Neuron (in vitro differentiated cells): ENCODE measurements around the gene AFF1.
A peak's percentile ranks its signal among the peaks of the same experiment; 100 is the strongest.
"Not testable (repeated sequence)": the region's sequence is repeated elsewhere in the genome, so short reads cannot be mapped to it uniquely, and the experiment has no call there.

ENCODE experiments used
- H2AFZ ChIP-seq: one replicate; pipeline ENCODE4 v1.6.1; 2013; ENCODE audit warnings: low read depth, mild to moderate bottlenecking, inconsistent platforms, low read length, moderate library complexity
- H3K27me3 ChIP-seq: one replicate; pipeline ENCODE4 v1.6.1; 2013; ENCODE audit warnings: low read length; ENCODE audit not compliant: insufficient read depth
- H3K36me3 ChIP-seq: one replicate; pipeline ENCODE4 v1.6.1; 2013; ENCODE audit warnings: low read length; ENCODE audit not compliant: insufficient read depth
- H3K4me1 ChIP-seq: one replicate; pipeline ENCODE4 v1.6.1; 2013; ENCODE audit warnings: low read length; ENCODE audit not compliant: insufficient read depth
- H3K4me3 ChIP-seq: 2 replicates; pipeline ENCODE4 v1.5.1; 2013; ENCODE audit warnings: mild to moderate bottlenecking, low read length, moderate library complexity
- H3K9me3 ChIP-seq: one replicate; pipeline ENCODE4 v1.6.1; 2013; ENCODE audit warnings: low read length

Gene AFF1

DNA sequence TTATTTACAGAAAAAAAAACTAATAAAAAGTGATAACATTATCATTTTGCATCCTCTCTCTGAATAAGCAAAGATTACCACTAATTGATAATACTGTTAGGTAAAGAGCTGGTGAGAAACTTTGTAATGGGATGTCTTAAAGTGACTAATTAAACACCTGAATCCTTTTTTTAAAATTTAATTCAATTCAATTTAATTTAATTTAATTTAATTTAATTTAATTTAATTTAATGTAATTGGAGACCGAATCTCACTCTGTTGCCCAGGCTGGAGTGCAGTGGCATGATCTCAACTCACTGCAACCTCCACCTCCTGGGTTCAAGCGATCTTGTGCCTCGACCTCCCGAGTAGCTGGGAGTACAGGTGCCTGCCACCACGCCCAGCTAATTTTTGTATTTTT, 51.0 kb downstream of the AFF1 start:
- not testable (repeated sequence) for H3K9me3 ChIP-seq, H3K4me3 ChIP-seq, H2AFZ ChIP-seq, H3K4me1 ChIP-seq, H3K27me3 ChIP-seq, H3K36me3 ChIP-seq

DNA sequence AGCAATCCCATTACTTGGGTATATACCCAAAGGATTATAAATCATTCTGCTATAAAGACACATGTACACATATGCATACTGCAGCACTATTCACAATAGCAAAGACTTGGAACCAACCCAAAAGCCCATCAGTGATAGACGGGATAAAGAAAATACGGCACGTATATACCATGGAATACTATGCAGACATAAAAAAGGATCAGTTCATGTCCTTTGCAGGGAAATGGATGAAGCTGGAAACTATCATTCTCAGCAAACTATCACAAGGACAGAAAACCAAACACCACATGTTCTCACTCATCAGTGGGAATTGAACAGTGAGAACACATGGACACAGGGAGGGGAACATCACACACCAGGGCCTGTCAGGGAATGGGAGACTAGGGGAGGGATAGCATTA, 54.8 kb downstream of the AFF1 start:
- not testable (repeated sequence) for H2AFZ ChIP-seq, H3K27me3 ChIP-seq, H3K36me3 ChIP-seq, H3K4me1 ChIP-seq, H3K9me3 ChIP-seq, H3K4me3 ChIP-seq

DNA sequence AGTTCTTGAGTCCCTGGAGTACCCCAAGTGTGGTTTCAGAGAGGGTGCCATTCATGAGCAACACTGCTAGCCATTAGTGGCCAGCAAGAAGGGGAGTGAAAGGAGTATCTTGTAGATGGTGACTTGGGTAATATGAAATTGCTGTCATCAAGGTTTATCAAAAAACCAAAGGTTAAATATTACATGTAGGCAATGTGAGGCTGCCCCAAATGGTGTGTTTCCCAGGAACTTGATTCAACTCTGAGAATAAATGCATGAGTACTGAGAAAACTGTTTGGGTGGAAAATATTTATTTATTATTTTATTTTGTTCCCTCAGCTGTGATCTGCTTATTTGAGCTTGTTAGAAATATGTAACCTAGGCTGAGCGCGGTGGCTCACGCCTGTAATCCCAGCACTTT, 55.7 kb downstream of the AFF1 start:
- Histone ChIP-seq H2AFZ (no peak overlapping the region), H3K36me3 (no peaks in the 10 kb centered on the region), H3K4me3 (no peak overlapping the region), H3K27me3 (no peaks in the 10 kb centered on the region), H3K9me3 (no peaks in the 10 kb centered on the region), H3K4me1 (no peaks in the 10 kb centered on the region)

DNA sequence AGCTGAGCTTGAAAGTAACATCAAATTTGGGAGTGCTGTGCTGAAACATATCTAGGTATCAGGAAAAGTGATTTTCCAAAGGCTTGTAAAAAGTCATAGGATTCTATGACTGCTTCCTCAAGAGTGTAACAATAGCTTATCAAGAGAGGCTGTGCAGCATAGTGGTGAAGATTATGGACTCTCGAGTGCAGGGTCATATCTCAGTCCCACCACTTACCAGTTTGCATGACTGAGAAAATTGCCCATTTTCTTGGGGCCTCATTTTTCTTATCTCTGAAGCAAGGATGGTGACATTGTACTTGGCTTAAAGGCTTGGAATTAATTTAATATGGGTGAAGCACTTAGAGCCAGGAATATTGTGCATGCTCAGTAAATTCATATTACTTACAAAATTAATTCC, 57.2 kb downstream of the AFF1 start:
- H3K36me3 ChIP-seq = no peaks in the 10 kb centered on the region
- no peaks in the 10 kb centered on the region for H3K9me3 ChIP-seq
- H2AFZ ChIP-seq = no peak overlapping the region
- H3K4me3 ChIP-seq = no peak overlapping the region
- H3K27me3 ChIP-seq = no peaks in the 10 kb centered on the region
- no peaks in the 10 kb centered on the region for H3K4me1 ChIP-seq

DNA sequence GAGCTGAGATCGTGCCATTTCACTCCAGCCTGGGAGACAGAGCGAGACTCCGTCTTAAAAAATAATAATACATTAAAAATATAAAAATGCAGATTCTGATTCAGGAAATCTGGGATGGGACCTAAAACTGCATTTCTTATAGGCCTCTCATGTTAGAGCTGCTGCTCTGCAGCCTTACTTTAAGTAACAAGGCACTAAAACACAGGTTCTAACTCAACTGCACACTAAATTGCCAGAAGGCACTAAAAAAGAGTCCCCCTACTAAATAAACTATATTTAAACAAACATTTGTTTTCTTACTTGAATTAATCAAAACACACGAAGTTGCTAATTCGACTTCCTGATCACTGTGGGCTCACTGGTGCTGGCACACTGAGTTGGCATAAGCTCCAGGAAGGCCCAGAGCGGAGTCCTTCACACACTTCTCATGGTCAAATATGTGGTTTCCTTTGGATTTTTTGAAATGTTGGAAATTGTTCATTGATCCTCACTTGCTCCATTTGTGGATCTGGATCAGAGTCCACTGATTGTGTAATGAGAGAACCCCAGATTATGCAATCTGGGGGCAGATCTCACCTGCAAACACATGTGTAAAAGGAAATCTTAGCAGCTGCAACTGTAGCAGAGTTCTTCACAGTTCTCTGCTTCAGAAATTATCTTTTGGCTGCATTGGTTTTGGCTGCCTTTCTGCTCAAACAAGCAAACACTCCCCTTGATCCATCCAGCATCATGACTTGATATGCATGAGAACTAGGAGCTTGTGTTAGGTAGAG, 59.3 kb downstream of the AFF1 start:
- H3K36me3 ChIP-seq = no peaks in the 10 kb centered on the region
- H2AFZ ChIP-seq = no peak overlapping the region
- H3K4me1 ChIP-seq = no peaks in the 10 kb centered on the region
- H3K4me3 ChIP-seq = no peak overlapping the region
- H3K9me3 ChIP-seq = no peaks in the 10 kb centered on the region
- H3K27me3 ChIP-seq = no peaks in the 10 kb centered on the region

DNA sequence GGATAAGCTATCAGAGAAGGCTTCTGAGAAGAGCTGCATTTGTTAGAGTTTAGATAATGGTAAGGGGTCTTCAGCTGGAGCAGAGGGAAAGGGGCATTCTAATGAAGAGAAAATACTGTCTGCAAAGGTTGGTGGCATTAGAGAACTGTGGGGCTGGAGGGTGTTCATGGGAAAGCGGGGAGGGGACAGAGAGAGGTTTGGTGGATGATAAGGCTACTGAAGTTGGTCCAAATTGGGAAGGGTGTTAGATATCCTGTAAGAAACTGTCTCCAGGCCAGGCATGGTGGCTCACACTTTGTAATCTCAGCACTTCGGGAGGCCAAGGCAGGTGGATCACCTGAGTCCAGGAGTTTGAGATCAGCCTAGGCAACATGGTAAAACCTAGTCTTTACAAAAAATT, 59.9 kb downstream of the AFF1 start:
- Histone ChIP-seq H3K4me1 (no peaks in the 10 kb centered on the region), H2AFZ (no peak overlapping the region), H3K4me3 (no peak overlapping the region), H3K27me3 (no peaks in the 10 kb centered on the region), H3K36me3 (no peaks in the 10 kb centered on the region), H3K9me3 (no peaks in the 10 kb centered on the region)

DNA sequence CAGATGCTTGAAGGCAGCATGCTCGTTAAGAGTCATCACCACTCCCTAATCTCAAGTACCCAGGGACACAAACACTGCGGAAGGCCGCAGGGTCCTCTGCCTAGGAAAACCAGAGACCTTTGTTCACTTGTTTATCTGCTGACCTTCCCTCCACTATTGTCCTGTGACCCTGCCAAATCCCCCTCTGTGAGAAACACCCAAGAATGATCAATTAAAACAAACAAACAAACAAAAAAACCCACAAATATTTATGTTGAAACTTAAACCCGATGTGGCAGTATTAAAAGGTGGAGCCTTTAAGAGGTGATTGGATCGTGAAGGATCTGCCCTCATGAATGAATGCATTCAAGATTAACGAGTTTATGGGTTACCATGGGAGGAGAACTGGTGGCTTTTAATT, 61.7 kb downstream of the AFF1 start:
- H3K4me1 ChIP-seq, H3K4me3 ChIP-seq, H3K27me3 ChIP-seq, H3K9me3 ChIP-seq, H2AFZ ChIP-seq, H3K36me3 ChIP-seq: not testable (repeated sequence)

DNA sequence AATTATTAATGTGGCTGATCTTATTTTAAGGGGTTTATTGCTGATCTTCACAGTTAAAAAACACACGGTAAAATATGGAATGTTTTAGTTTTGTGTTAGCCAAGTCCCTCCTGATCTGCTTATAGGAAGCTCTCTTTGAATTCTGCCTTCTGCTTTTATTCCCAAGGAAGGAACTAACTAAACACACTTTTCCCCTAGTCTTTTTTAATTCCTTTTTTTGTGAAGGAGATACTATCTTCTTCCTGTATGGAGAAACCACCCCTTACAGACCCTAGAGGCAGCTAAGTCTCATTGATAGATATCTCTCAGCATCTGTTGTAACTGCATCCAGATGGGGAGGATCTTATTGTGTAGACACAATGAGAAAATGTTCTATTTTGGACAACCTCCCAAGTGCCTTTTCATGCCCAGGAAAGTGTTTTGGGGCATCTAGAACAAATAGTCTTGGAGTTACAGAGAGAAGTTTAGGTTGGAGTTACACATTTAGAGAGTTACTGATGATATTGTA, 64.4 kb downstream of the AFF1 start:
- H3K9me3 ChIP-seq = no peaks in the 10 kb centered on the region
- H3K4me1 ChIP-seq = peaks cover 8% of the 10 kb centered on the region
- H3K36me3 ChIP-seq = no peaks in the 10 kb centered on the region
- H3K4me3 ChIP-seq = no peak overlapping the region
- no peaks in the 10 kb centered on the region for H3K27me3 ChIP-seq
- no peak overlapping the region for H2AFZ ChIP-seq

DNA sequence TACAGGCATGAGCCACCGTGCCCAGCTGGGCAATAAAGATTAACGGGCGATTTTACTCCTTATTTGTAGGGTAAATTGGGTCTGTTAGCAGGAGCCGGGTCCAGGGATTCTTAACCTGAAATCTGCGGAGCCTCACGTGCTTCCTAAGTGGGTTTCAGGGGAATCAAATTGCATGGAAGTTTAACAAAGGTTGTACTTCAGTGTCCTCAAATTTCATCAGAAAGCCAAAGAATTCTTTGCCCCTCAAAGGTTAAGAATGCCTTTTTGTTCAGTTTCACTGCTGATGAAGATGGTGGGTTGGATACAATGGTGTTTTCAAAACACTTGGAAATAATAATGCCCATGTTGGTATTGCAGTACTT, 67.9 kb downstream of the AFF1 start:
- Histone ChIP-seq H3K9me3 (no peaks in the 10 kb centered on the region), H3K4me1 (peaks cover 21% of the 10 kb centered on the region), H3K27me3 (no peaks in the 10 kb centered on the region), H2AFZ (no peak overlapping the region), H3K4me3 (no peak overlapping the region), H3K36me3 (no peaks in the 10 kb centered on the region)

DNA sequence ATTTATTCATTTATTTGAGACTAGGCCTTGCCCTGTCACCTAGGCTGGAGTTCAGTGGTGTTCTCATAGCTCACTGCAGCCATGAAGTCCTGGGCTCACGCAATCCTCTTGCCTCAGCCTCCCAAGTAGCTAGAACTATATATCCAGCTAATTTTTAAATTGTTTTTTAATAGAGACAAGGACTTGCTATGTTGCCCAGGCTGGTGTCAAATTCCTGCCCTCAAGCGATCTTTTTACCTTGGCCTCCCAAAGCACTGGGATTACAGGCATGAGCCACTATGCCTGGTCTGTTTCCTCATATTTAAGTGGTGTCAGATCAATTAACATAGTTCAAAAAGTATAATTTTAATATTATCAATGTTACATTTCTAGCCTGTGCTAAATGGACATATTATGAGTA, 68.5 kb downstream of the AFF1 start:
- H3K9me3 ChIP-seq = no peaks in the 10 kb centered on the region
- peaks cover 23% of the 10 kb centered on the region for H3K4me1 ChIP-seq
- no peaks in the 10 kb centered on the region for H3K36me3 ChIP-seq
- H2AFZ ChIP-seq = no peak overlapping the region
- H3K4me3 ChIP-seq = no peak overlapping the region
- H3K27me3 ChIP-seq = no peaks in the 10 kb centered on the region

DNA sequence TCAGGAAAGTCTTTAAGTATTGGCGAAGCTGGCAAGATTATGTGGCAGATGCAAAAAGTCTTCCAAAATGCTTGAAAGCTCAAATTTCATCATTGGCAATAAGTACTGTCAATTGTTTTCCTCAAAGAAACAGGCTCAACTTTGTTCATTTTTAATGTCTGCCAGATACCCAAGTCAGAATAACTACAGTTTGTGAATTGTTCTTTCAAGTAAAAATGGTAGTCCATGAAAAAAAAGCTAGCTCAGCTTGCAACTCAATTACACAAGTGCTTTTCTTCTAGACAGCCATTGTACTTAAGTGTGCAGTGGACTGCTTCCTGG, 70.5 kb downstream of the AFF1 start:
- H3K4me3 ChIP-seq = peak overlapping the region; percentile 82
- H3K4me1 ChIP-seq = peaks cover 37% of the 10 kb centered on the region

DNA sequence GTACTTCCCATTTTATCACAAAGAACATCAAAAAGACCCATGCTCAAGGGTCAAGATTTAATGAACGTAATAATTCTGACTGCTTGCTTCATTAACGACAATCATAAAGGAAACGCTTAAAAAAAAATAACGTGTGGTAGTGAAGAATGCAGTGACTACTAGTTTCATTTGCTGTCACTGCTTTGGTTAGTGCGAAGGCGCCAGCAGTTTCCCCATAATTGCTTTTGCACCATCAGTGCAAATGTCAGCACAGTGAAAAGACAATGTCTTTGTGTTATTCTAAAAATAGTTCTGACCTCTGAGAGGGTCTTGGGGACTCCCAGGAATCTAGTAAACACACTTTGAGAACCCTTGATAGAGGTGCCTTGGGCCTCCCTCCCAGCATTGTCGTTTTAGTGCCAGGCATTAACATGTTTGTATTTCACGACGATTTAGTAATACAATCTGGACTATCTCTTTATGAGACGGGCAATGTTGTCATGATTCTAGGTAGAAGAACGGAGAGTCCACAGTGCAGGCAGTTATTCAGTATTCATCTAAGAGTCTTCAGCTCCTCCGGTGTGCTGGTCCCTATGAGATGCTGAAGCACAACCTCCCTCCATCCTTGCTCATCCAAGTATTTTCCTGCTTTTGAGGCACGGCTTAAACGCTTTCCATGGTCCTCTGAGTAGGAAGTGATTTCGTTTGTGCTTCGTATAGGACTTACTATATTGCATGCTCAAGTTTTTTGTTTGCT, 71.0 kb downstream of the AFF1 start:
- H3K27me3 ChIP-seq = no peaks in the 10 kb centered on the region
- peak overlapping the region; percentile 84 for H2AFZ ChIP-seq
- peak overlapping the region; percentile 82 for H3K4me3 ChIP-seq
- H3K36me3 ChIP-seq = no peaks in the 10 kb centered on the region
- H3K9me3 ChIP-seq = no peaks in the 10 kb centered on the region
- H3K4me1 ChIP-seq = peaks cover 37% of the 10 kb centered on the region

More for the DNA sequence above, 70.5 kb downstream of the AFF1 start:
- Histone ChIP-seq H2AFZ (peak overlapping the region; percentile 7), H3K9me3 (no peaks in the 10 kb centered on the region), H3K36me3 (no peaks in the 10 kb centered on the region), H3K27me3 (no peaks in the 10 kb centered on the region)

DNA sequence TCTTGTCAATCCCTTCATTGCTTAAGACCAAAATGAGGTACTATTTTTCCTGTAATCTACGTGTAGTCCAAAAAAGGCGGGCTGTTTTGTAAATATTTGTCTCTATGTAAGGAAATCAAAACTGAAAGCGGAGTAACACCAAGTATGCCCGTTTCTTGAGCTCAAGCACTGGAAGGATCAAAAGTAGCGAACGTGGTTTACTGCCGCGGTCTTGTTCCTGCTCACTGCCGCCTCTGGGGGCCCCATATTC, 71.5 kb downstream of the AFF1 start:
- H3K4me3 ChIP-seq = peak overlapping the region; percentile 82
- peak overlapping the region; percentile 84 for H2AFZ ChIP-seq
- H3K4me1 ChIP-seq = peaks cover 39% of the 10 kb centered on the region

More for the DNA sequence above, 71.5 kb downstream of the AFF1 start:
- Histone ChIP-seq H3K27me3 (no peaks in the 10 kb centered on the region), H3K36me3 (no peaks in the 10 kb centered on the region), H3K9me3 (no peaks in the 10 kb centered on the region)
